GM23248 (cell line): Measurements from ENCODE around the gene VGLL3.

Experiments
- EZH2 ChIP-seq: fragments of 200-600 bp; sonication (generic); IDR thresholded peaks from 2 replicates; pipeline ENCODE4 v1.6.1; 2018; ENCODE audit warnings: antibody characterized with exemption, mild to moderate bottlenecking; ENCODE audit not compliant: insufficient read depth, poor library complexity, severe bottlenecking
- EZH2phosphoT487 ChIP-seq: fragments of 200-600 bp; sonication (generic); IDR thresholded peaks from 2 replicates; pipeline ENCODE4 v1.6.1; 2018; ENCODE audit warnings: antibody characterized with exemption, moderate library complexity, mild to moderate bottlenecking, low read depth; ENCODE audit not compliant: insufficient read depth

- TF ChIP-seq EZH2phosphoT487, result no peak
- no peak for TF ChIP-seq EZH2
Measured at GRCh38 chr3:86929046-86929445, 61.9 kb downstream of the VGLL3 start.
